MV-4-11 (cell line): ENCODE results near the gene INSIG1.

Experiments
- DNase-seq: peaks from one replicate; lab custom pipeline; 2025; lab: John Stamatoyannopoulos, UW

INSIG1 gene

DNA sequence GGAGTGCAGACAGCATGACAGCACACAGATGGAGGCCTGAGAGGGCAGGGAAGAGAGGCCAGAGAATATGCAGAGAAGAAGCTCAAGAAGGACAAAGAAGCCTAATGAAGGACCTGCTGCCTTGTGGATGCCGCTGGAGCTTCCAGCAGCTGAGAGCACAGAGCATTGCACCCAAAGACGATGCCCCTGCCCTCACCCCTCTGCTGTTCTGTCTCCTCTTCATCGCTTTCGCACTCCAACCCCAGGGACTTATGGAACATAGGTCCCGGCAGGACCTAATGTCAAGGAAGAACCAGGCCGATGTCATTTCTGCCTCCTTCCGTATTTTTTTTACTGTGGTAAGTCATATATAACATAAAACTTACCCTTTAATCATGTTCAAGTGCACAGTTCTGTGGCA, 12.3 kb upstream of the INSIG1 start:
- no peak for DNase-seq

- DNase-seq, result no peak
Observed at GRCh38 chr7:155285833-155286232, 11.8 kb upstream of the INSIG1 start.

GRCh38 chr7:155286686-155287085, 11.0 kb upstream of the INSIG1 start:
- DNase-seq, result no peak

DNA sequence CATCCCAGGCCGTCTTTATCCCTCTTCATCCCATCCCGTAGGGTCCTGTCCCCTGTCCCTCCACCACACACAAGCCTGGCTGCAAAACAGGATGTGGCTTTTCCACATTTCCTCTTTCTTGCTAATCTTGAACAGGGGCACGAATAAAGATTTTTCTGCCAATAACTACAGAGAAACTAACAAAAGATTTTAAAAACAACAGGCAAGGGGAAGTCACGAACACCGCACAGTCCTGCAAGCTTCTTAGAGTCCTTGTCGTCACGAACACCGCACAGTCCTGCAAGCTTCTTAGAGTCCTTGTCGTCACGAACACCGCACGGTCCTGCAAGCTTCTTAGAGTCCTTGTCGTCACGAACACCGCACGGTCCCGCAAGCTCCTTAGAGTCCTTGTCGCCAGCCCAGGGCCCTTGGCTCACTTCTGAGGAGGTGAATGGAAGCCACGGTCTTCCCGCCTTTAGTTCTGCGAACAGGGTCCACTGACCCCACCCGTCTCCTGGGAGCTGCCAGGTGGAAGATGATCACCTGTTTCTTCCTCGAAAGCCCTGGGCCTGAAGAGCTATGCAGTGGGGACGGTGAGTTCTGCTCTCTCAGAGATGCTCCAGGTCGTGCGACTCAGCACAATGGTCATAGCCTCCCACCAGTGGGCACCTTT, 10.3 kb upstream of the INSIG1 start:
- peak; percentile 90 for DNase-seq

- no peak for DNase-seq
Observed at GRCh38 chr7:155288055-155288454, 9.6 kb upstream of the INSIG1 start.

DNA sequence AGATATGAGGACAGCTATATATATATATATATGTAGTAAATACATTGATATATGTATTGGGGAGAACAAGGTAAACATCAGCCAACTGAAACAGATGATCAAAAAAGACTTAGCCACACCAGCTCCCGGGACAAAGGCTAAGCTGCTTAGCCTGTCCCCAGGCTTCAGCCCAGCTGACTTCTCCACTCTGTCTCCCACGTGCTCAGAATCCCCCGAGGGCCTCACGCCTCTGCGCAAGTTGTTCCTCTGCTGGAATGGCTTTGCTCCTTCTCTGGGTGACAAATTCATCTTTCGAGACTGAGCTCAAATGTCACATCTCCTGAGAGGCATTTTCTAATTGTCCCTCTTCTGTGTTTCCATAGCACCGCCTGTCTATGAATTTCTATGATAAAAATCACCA, 8.6 kb upstream of the INSIG1 start:
- no peak for DNase-seq

DNA sequence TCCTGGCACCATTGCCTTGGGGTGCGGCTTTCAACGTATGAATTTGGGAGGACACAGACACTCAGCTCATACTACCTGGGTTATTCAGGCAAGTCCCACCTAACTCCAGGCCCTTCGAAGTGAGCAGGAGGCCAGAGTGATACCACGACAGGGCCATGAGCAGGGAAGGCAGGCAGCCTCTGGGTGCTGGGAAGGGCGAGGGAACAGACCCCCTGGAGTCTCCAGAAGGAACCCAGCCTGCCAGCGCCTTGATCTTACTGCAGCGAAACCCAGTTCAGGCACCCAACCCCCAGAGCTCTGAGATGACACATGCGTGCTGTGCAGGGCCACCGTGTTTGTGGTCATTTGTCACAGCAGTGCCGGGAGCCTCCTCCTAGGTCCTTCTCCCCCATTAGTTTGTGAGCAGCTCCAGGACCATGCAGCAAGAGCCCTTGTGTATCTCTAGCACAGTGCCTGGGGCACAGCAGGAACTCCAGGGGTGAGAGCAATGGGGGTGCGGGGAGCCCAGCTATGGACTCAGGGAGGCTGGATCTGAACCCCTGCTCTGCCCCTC, 7.7 kb upstream of the INSIG1 start:
- DNase-seq, result peak; percentile 54

DNA sequence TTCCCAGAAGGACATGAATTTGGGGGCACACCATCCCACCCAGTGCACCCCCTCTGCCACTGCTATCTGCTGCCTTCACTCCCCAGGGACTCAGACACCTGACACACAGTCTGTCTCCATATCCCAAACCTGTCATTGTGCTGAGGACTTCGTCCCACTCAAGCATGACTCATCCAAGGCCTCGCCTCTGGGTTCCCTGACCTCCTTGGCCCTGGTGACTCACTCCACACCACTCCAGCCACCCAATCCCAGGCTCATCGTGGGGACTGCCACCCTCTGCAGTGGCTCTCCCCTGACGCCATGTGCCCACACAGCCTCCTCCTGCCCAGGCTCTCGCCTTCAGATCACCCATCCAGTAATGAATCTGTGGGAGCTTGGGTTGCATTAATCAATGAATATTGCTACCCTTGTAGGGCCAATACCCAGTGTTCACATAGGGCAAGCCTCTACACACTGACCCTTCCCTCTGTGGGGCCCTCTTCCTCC, 6.6 kb upstream of the INSIG1 start:
- peak; percentile 89 for DNase-seq

DNA sequence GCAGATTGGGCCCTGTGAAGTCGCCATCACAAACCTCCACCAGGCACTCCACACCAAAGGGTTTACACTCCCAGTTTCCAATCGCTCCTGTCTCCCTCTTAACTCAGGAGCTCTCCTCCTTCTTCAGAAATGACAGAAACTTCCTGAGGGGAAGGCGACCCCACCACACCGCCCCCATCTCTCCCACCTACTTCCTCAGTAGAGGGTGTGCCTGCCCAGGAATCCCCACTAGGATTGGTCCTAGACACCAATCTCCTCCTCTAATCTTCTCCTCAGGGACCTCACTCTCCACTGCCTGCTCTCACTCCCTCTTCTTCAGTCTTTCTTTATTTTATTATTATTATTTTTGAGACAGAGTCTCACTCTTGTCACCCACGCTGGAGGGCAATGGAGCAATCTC, 5.9 kb upstream of the INSIG1 start:
- DNase-seq, result no peak

DNA sequence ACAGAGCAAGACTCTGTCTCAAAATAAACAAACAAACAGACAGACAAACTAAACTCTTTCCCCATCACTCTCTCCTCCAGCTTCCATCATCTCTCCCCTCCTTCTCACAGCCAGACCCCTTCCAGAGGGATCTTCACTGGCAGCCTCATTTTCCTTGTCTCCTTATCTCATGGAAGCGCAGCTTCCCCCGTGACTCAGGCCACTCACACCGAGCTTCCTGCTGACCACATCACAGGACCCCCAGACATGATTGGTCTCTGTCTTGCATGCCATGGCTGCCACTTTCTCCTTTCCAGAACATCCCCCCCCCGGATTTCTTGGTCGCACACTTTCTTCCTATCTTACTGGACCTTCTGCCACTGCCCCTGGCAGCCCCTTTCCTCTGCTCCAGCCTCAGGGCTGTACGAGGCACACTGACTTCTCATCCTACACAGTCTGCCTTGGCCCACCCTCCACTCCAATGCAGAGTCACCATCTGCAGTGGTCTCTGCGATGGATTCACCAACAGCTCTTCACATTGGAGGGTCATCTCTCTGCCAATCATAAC, 4.9 kb upstream of the INSIG1 start:
- DNase-seq, result no peak

GRCh38 chr7:155293721-155294510, 3.8 kb upstream of the INSIG1 start:
- DNase-seq, result peak; percentile 76

GRCh38 chr7:155294511-155294778, 3.2 kb upstream of the INSIG1 start:
- no peak for DNase-seq

DNA sequence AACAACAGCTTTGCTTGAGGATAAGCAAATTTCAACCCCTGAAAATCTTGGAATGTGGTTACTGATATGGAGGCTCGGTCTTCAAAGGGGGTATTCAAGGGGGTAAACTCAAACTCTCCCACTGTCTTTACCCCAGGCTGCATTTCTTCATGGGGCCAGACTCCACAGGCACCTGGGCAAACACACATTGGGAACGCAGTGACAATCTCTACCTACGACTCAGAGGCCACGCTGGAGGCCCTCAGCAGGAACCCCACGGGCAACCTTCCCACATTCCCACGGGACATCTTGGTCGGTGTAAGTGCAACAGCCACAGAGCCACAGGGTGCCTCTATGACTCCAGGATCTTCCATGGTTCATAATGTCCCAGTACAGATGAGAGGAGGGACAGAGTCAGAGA, 2.2 kb upstream of the INSIG1 start:
- no peak for DNase-seq

DNA sequence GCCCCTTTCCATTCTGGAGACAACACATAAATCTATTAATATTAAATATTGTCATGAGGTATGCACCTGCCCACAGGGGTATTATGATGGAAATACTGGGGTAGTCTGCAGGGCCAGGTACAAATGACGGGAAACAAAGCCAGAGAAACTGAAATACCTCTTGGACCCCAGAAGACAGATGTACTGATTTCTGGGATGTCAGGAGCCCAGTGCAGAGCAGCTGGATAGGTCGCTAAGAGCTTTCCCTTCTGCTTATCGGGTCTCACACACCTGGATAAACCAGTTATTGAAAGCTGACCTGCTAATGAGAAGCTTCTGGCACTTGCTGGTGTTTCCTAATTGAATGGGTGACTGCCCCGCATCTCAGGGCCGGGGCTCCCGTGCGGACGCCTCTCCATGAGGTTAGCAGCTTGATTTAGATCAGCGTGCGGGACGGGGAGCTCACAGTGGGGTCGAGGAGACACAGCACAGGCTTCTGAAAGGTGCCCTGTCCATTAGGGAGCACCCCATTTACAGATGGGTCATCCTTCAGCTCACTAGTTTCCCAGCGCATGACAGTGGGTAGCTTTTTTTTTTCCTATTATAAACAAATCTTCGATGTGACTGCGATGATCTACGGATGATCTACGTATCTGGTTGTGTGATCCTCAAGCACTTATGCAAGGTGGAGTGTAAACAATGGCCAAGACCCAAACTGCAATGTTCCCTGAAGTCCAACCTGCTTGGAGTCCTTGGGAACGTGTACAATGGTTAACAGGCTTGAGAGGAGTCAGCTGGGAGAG, 1.5 kb upstream of the INSIG1 start:
- no peak for DNase-seq

GRCh38 chr7:155296788-155297516, 726 bp upstream of the INSIG1 start:
- DNase-seq, result peak; percentile 91

DNA sequence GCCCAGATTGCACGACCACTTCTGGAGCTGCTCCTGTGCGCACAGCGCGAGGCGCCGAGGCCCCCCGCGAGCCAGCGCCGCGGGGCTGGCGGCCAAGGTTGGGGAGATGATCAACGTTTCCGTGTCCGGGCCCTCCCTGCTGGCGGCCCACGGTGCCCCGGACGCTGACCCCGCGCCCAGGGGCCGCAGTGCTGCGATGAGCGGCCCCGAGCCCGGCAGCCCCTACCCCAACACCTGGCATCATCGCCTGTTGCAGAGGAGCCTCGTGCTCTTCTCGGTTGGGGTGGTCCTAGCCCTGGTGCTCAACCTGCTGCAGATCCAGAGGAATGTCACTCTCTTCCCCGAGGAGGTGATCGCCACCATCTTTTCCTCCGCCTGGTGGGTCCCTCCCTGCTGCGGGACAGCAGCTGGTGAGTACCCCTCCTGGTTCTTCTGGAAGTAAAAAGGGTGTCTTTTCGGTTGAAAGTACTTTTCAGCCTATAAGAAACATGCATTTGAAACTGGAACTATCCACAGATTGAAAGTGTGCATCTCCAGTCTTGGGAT, 683 bp downstream of the INSIG1 start:
- no peak for DNase-seq

- peak; percentile 97 for DNase-seq
Observed at GRCh38 chr7:155298834-155299534, 1.3 kb downstream of the INSIG1 start.

DNA sequence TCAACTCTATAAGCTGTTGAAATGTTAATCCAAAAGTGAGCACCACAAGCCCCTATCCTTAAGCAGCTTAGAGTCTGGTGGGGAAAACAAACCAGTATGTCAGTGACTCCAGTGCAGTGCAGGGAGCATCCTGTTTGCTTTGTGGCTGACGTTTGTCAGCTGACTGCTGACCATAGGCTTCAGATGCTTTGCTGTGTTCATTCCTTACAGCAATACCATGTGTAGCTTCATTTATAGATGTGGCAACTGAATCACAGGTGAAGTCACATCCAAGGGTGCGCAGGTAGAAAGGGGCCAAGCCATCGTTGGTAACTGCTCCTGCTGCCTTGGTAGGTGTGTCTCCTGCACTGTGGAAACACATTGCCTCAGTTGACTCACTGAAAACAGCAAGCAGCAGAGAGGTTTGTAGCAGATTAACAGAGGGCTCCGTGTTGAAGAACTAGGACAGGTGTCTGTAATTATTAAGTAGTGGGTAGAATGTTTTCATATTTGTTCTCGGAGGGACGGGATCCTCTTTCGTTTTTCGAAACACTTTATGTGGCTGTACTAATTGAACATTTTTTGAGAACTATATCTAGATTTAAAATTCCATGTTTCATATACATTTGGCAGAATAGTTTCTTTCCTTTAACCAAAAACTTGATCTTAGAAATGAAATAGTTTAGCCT, 2.0 kb downstream of the INSIG1 start:
- no peak for DNase-seq

- no peak for DNase-seq
Observed at GRCh38 chr7:155300641-155301452, 3.2 kb downstream of the INSIG1 start.
